CD4-positive, alpha-beta T cell treated with Interferon gamma for 1 hour (primary cell): ENCODE results near the gene MSANTD1.
A peak's percentile ranks its signal among the peaks of the same experiment; 100 is the strongest.

Experiments
- DNase-seq: peaks from one replicate; pipeline ENCODE4 v3.0.0-alpha.2; 2020

Gene MSANTD1

GRCh38 chr4:3217771-3218170, 31.2 kb upstream of the MSANTD1 start:
- no peak for DNase-seq

- no peak for DNase-seq
These were observed 29.9 kb upstream of the MSANTD1 start for GRCh38 chr4:3218824-3219760.

- no peak for DNase-seq
These were observed 29.0 kb upstream of the MSANTD1 start for GRCh38 chr4:3219761-3220475.

GRCh38 chr4:3220476-3221183, 28.3 kb upstream of the MSANTD1 start:
- no peak for DNase-seq

- no peak for DNase-seq
These were observed 27.8 kb upstream of the MSANTD1 start for GRCh38 chr4:3221184-3221494.

GRCh38 chr4:3221996-3222395, 27.0 kb upstream of the MSANTD1 start:
- DNase-seq: no peak

GRCh38 chr4:3223346-3223745, 25.6 kb upstream of the MSANTD1 start:
- no peak for DNase-seq

GRCh38 chr4:3223956-3224748, 24.8 kb upstream of the MSANTD1 start:
- DNase-seq: no peak

GRCh38 chr4:3225071-3225850, 23.7 kb upstream of the MSANTD1 start:
- DNase-seq: no peak

GRCh38 chr4:3225936-3226335, 23.0 kb upstream of the MSANTD1 start:
- DNase-seq: peak; percentile 48

GRCh38 chr4:3226467-3226866, 22.5 kb upstream of the MSANTD1 start:
- peak; percentile 47 for DNase-seq

- no peak for DNase-seq
These were observed 22.0 kb upstream of the MSANTD1 start for GRCh38 chr4:3226944-3227343.

GRCh38 chr4:3227878-3228675, 20.9 kb upstream of the MSANTD1 start:
- no peak for DNase-seq

- no peak for DNase-seq
These were observed 20.1 kb upstream of the MSANTD1 start for GRCh38 chr4:3228881-3229280.

GRCh38 chr4:3229328-3229727, 19.6 kb upstream of the MSANTD1 start:
- DNase-seq: no peak

- DNase-seq: no peak
These were observed 19.0 kb upstream of the MSANTD1 start for GRCh38 chr4:3229964-3230363.

GRCh38 chr4:3231471-3231870, 17.5 kb upstream of the MSANTD1 start:
- no peak for DNase-seq

- DNase-seq: no peak
These were observed 17.0 kb upstream of the MSANTD1 start for GRCh38 chr4:3232001-3232400.

GRCh38 chr4:3232871-3233271, 16.1 kb upstream of the MSANTD1 start:
- DNase-seq: no peak

GRCh38 chr4:3233391-3234071, 15.4 kb upstream of the MSANTD1 start:
- DNase-seq: no peak
